Measurements from ENCODE around the gene KMT5B.

DNA sequence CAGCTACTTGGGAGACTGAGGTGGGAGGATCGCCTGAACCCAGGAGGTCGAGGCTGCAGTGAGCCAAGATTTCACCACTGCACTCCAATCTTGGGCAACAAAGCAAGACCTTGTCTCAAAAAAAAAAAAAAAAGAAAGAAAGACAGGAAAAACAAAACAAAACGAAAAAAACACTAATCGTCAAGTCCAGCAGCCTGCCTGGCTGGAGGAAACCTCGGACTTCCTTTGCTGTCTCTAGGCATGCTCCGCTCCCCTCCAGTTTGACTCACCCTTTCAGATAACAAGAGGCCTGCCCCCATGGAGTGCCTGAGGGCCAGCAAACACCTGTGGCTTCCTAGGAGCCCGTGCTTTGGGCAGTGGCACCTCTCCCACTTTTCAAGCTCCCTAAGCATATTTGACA is 63.1 kb downstream of the KMT5B start:
- TF ChIP-seq, protein P1, sequence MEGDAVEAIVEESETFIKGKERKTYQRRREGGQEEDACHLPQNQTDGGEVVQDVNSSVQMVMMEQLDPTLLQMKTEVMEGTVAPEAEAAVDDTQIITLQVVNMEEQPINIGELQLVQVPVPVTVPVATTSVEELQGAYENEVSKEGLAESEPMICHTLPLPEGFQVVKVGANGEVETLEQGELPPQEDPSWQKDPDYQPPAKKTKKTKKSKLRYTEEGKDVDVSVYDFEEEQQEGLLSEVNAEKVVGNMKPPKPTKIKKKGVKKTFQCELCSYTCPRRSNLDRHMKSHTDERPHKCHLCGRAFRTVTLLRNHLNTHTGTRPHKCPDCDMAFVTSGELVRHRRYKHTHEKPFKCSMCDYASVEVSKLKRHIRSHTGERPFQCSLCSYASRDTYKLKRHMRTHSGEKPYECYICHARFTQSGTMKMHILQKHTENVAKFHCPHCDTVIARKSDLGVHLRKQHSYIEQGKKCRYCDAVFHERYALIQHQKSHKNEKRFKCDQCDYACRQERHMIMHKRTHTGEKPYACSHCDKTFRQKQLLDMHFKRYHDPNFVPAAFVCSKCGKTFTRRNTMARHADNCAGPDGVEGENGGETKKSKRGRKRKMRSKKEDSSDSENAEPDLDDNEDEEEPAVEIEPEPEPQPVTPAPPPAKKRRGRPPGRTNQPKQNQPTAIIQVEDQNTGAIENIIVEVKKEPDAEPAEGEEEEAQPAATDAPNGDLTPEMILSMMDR (IDR thresholded peaks at IDR 0.05; ENCODE audit: low read depth, low read length): no peak
- TF ChIP-seq POLR2A (IDR thresholded peaks at IDR 0.05; ENCODE audit: extremely low read depth, insufficient read length): no peak

Data from NB4 (cell line).